Esophagus mucosa (tissue), 1 donor: ENCODE data around the gene CALD1. TPM values are rescaled to one million over a fixed set of nuclear protein-coding genes. Genes with fewer than 3 reads are reported as not detected.

ENCODE experiments used
- ATAC-seq: fragments of 200-7000 bp; cut with Tn5 transposase; one replicate; pipeline ENCODE4 v1.9.1; 2020
- total RNA-seq: library from RNA; stranded (reverse); gene quantifications from one replicate; pipeline ENCODE4 v1.2.4, GENCODE V29; 2023
- donor health status: DM: yes; HTN: yes; CAD: no.

Gene CALD1
- total RNA-seq, 1 donor from 2014 or later, result 46.1 TPM

GRCh38 chr7:134899729-134900128, 120.3 kb downstream of the CALD1 start:
- ATAC-seq, result peak; percentile 48

- ATAC-seq, result no peak
Observed at GRCh38 chr7:134900166-134900982, 120.9 kb downstream of the CALD1 start.

GRCh38 chr7:134901389-134902020, 122.1 kb downstream of the CALD1 start:
- no peak for ATAC-seq

- ATAC-seq, result no peak
Observed at GRCh38 chr7:134902058-134902457, 122.6 kb downstream of the CALD1 start.

- ATAC-seq, result no peak
Observed at GRCh38 chr7:134903073-134903790, 123.8 kb downstream of the CALD1 start.

- ATAC-seq, result peak; percentile 14
Observed at GRCh38 chr7:134905375-134905774, 125.9 kb downstream of the CALD1 start.

GRCh38 chr7:134907000-134907399, 127.6 kb downstream of the CALD1 start:
- ATAC-seq, result no peak

- ATAC-seq, result no peak
Observed at GRCh38 chr7:134907639-134908038, 128.2 kb downstream of the CALD1 start.

- ATAC-seq, result peak; percentile 60
Observed at GRCh38 chr7:134908289-134908688, 128.9 kb downstream of the CALD1 start.

GRCh38 chr7:134910214-134910890, 130.9 kb downstream of the CALD1 start:
- ATAC-seq, result no peak

GRCh38 chr7:134910968-134911367, 131.5 kb downstream of the CALD1 start:
- no peak for ATAC-seq

- no peak for ATAC-seq
Observed at GRCh38 chr7:134916171-134916883, 136.9 kb downstream of the CALD1 start.

GRCh38 chr7:134919240-134919641, 139.8 kb downstream of the CALD1 start:
- peak; percentile 60 for ATAC-seq

- no peak for ATAC-seq
Observed at GRCh38 chr7:134920026-134920753, 140.8 kb downstream of the CALD1 start.

- ATAC-seq, result no peak
Observed at GRCh38 chr7:134922720-134923704, 143.6 kb downstream of the CALD1 start.

- ATAC-seq, result no peak
Observed at GRCh38 chr7:134925766-134926165, 146.3 kb downstream of the CALD1 start.

- ATAC-seq, result no peak
Observed at GRCh38 chr7:134926396-134926795, 147.0 kb downstream of the CALD1 start.

GRCh38 chr7:134927076-134927475, 147.6 kb downstream of the CALD1 start:
- no peak for ATAC-seq

- ATAC-seq, result no peak
Observed at GRCh38 chr7:134927723-134928122, 148.3 kb downstream of the CALD1 start.

GRCh38 chr7:134928554-134928953, 149.1 kb downstream of the CALD1 start:
- ATAC-seq, result no peak
